HEK293 (cell line): Measurements from ENCODE around the gene ZKSCAN3.

Source experiments
- CTCF ChIA-PET: fragments of 350-600 bp; formaldehyde crosslinking; extraction: SDS; loops from one replicate; lab custom pipeline; 2021; ENCODE audit warnings: antibody characterized with exemption; lab: Yijun Ruan, JAX
- POLR2A ChIA-PET: fragments of 300-600 bp; formaldehyde crosslinking; extraction: SDS; loops from one replicate; lab custom pipeline; 2020; ENCODE audit warnings: antibody characterized with exemption, inconsistent platforms; lab: Yijun Ruan, JAX
- H3K27ac ChIP-seq: fragments of 200-500 bp; sonication (Bioruptor generic); 2 replicates; pipeline ENCODE4 v1.5.1; 2014; ENCODE audit warnings: low read depth, low read length, control low read depth, inconsistent platforms; ENCODE audit errors: extremely low read depth
- H3K36me3 ChIP-seq, 2 experiments: fragments of 200-500 bp in 1 of 2; sonication (Bioruptor generic) in 1 of 2; 1 replicate in 1 of 2; 2 replicates in 1 of 2; pipeline ENCODE4 v1.5.1; 2014 to 2017; ENCODE audit warnings: inconsistent platforms in 2 of 2, low read length in 2 of 2; ENCODE audit not compliant: control insufficient read depth in 2 of 2, insufficient read depth in 1 of 2
- H3K4me1 ChIP-seq: fragments of 200-500 bp; sonication (Bioruptor generic); 2 replicates; pipeline ENCODE4 v1.5.1; 2014; ENCODE audit warnings: mild to moderate bottlenecking, low read length, inconsistent platforms; ENCODE audit not compliant: control insufficient read depth, insufficient read depth
- H3K4me3 ChIP-seq: 2 replicates; pipeline ENCODE4 v1.5.1; 2011; ENCODE audit warnings: low read depth, mild to moderate bottlenecking, control low read depth, low read length, moderate library complexity
- H3K9me3 ChIP-seq: fragments of 200-500 bp; sonication (Bioruptor generic); 2 replicates; pipeline ENCODE4 v1.5.1; 2014; ENCODE audit warnings: low read depth, low read length, inconsistent platforms; ENCODE audit not compliant: control insufficient read depth, insufficient read depth
- KLF10 ChIP-seq: fragments of 450-650 bp; IDR thresholded peaks from 2 replicates; pipeline ENCODE4 v1.5.1; 2018; ENCODE audit warnings: missing biosample characterization, mild to moderate bottlenecking, missing genetic modification characterization
- MYNN ChIP-seq: fragments of 450-650 bp; formaldehyde crosslinking; IDR thresholded peaks from 2 replicates; pipeline ENCODE4 v1.5.1; 2016; ENCODE audit warnings: missing biosample characterization, missing genetic modification characterization, borderline replicate concordance
- PRDM1 ChIP-seq: fragments of 450-650 bp; formaldehyde crosslinking; IDR thresholded peaks from 2 replicates; pipeline ENCODE4; 2016; ENCODE audit warnings: missing biosample characterization, missing genetic modification characterization
- ZBTB1 ChIP-seq: fragments of 450-650 bp; formaldehyde crosslinking; IDR thresholded peaks from 2 replicates; pipeline ENCODE4 v1.5.1; 2016; ENCODE audit warnings: missing biosample characterization, missing genetic modification characterization
- ZFHX2 ChIP-seq: fragments of 450-650 bp; formaldehyde crosslinking; conservative IDR thresholded peaks from 2 replicates; pipeline ENCODE4 v1.5.1; 2016; ENCODE audit warnings: missing biosample characterization, missing genetic modification characterization
- ZNF121 ChIP-seq: fragments of 450-650 bp; formaldehyde crosslinking; IDR thresholded peaks from 2 replicates; pipeline ENCODE4 v1.5.1; 2016; ENCODE audit warnings: missing biosample characterization, missing genetic modification characterization
- ZNF138 ChIP-seq: fragments of 450-650 bp; formaldehyde crosslinking; IDR thresholded peaks from 2 replicates; pipeline ENCODE4 v1.5.1; 2016; ENCODE audit warnings: missing biosample characterization, missing genetic modification characterization, borderline replicate concordance
- ZNF184 ChIP-seq: fragments of 450-650 bp; IDR thresholded peaks from 2 replicates; pipeline ENCODE4 v1.5.1; 2018; ENCODE audit warnings: missing biosample characterization, mild to moderate bottlenecking, missing genetic modification characterization
- ZNF223 ChIP-seq: fragments of 450-650 bp; formaldehyde crosslinking; IDR thresholded peaks from 2 replicates; pipeline ENCODE4 v1.5.1; 2016; ENCODE audit warnings: missing biosample characterization, missing genetic modification characterization
- ZNF24 ChIP-seq: fragments of 450-650 bp; formaldehyde crosslinking; IDR thresholded peaks from 2 replicates; pipeline ENCODE4 v1.5.1; 2016; ENCODE audit warnings: missing biosample characterization, missing genetic modification characterization
- ZNF248 ChIP-seq: fragments of 450-650 bp; formaldehyde crosslinking; IDR thresholded peaks from 2 replicates; pipeline ENCODE4 v1.5.1; 2017; ENCODE audit warnings: missing biosample characterization, missing genetic modification characterization
- ZNF350 ChIP-seq: fragments of 450-650 bp; formaldehyde crosslinking; IDR thresholded peaks from 2 replicates; pipeline ENCODE4 v1.5.0; 2017; ENCODE audit warnings: missing biosample characterization, mild to moderate bottlenecking, missing genetic modification characterization
- ZNF366 ChIP-seq: fragments of 450-650 bp; formaldehyde crosslinking; conservative IDR thresholded peaks from 2 replicates; pipeline ENCODE4 v1.5.1; 2016; ENCODE audit warnings: missing biosample characterization, missing genetic modification characterization
- ZNF404 ChIP-seq: fragments of 450-650 bp; formaldehyde crosslinking; IDR thresholded peaks from 2 replicates; pipeline ENCODE4 v1.5.1; 2017; ENCODE audit warnings: missing biosample characterization, missing genetic modification characterization
- ZNF433 ChIP-seq: fragments of 450-650 bp; formaldehyde crosslinking; IDR thresholded peaks from 2 replicates; pipeline ENCODE4 v1.5.1; 2016; ENCODE audit warnings: missing biosample characterization, missing genetic modification characterization, low read depth
- ZNF529 ChIP-seq: fragments of 450-650 bp; formaldehyde crosslinking; IDR thresholded peaks from 2 replicates; pipeline ENCODE4 v1.5.1; 2017; ENCODE audit warnings: missing genetic modification characterization, missing biosample characterization; ENCODE audit not compliant: insufficient replicate concordance
- ZNF560 ChIP-seq: fragments of 450-650 bp; formaldehyde crosslinking; IDR thresholded peaks from 2 replicates; pipeline ENCODE4 v1.5.1; 2017; ENCODE audit warnings: missing biosample characterization, missing genetic modification characterization, borderline replicate concordance
- ZNF623 ChIP-seq: fragments of 450-650 bp; formaldehyde crosslinking; IDR thresholded peaks from 2 replicates; pipeline ENCODE4 v1.5.1; 2016; ENCODE audit warnings: missing biosample characterization, missing genetic modification characterization
- TF ChIP-seq, protein P1 (sequence below): fragments of 450-650 bp; formaldehyde crosslinking; IDR thresholded peaks from 2 replicates; pipeline ENCODE4 v1.5.1; 2016; ENCODE audit warnings: missing biosample characterization, missing genetic modification characterization
- TF ChIP-seq, protein P2 (sequence below): fragments of 450-650 bp; formaldehyde crosslinking; IDR thresholded peaks from 2 replicates; pipeline ENCODE4 v1.5.1; 2016; ENCODE audit warnings: missing biosample characterization, missing genetic modification characterization
- TF ChIP-seq, protein P3 (sequence below): fragments of 450-650 bp; formaldehyde crosslinking; IDR thresholded peaks from 2 replicates; pipeline ENCODE4 v1.5.1; 2016; ENCODE audit warnings: missing biosample characterization, missing genetic modification characterization
- TF ChIP-seq, protein P4 (sequence below): fragments of 450-650 bp; IDR thresholded peaks from 2 replicates; pipeline ENCODE4 v1.5.1; 2018; ENCODE audit warnings: missing biosample characterization, missing genetic modification characterization
- TF ChIP-seq, protein P5 (sequence below): fragments of 450-650 bp; formaldehyde crosslinking; IDR thresholded peaks from 2 replicates; pipeline ENCODE4 v1.5.1; 2016; ENCODE audit warnings: missing biosample characterization, missing genetic modification characterization

The ZKSCAN3 gene

DNA sequence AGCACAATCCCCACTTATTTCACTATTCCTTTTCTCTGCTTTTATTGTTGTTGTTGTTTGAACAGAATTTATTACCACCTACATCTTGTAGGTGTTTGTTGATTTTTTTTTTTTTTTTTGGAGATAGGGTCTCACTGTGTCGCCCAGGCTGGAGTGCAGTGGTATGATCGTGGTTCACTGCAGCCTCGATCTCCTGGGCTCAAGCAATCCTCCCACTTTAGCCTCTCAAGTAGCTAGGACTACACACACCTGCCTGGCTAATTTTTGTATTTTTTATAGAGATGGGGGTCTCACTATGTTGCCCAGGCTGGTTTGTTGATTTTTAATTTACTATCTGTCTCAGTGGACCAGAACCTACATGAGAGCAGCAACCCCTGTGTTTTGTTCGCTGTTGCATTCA, 46.2 kb downstream of the ZKSCAN3 start:
- Histone ChIP-seq H3K4me3 (no peak overlapping the region), H3K27ac (no peak overlapping the region), H3K9me3 (no peaks in the 10 kb centered on the region), H3K4me1 (0 out of 2 replicates have a peak, but pooled peaks cover 4% of the 10 kb centered on the region), H3K36me3 (peaks cover 48 to 70% of the 10 kb centered on the region in 2 experiments)
- no peak for TF ChIP-seq ZNF350 (tag by site-specific recombination)
- peak; percentile 96 for TF ChIP-seq ZNF121 (tag by site-specific recombination)
- ChIA-PET POLR2A (interaction anchor here (0.7 to 1.2 kb wide), 2 partner anchors 10 to 194 kb away, joined by 3 to 4 read pairs; no protein-coding TSS in a partner anchor), CTCF (interaction anchor here (1.0 kb wide), 1 partner anchor 40 kb away, joined by 6 read pairs; no protein-coding TSS in a partner anchor)

DNA sequence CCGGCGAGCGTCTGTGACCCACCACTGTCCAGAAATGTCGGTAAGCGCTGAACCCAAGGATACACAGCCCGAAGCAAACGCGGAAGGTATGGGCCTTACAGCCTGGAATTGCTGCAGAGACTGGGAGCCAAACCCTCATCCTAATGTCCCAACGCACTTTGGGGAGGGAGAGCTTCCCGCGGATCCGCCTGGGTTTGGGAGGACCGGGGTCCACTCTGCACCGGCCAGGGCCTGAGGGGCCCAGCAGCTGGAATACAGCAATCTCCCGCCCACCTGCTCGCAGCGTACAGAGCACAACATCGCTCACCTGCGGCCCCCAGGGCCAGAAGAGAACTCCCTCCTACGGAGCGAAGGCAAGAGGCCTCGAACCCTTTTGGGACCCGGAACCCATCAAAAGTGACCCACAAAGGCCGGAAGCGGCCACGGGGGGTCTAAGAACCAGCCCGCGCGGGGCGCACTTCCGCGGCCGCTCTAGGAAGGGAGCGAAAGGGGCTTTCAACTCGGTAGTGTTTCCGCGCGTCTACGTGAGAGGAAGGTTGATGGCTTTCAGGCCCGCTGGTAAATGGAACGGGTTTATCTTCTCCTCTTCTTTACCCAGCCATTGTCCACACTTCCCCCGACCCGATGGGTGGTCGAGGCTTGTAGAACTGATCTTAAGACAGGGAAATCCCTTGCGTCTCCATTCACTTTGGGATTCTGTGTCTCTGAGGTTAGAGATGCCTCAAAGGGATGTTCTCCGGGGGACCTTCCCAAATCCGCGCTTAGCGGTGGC, 49.8 kb downstream of the ZKSCAN3 start, which contains the start of gene ZSCAN12:
TSS of gene ZSCAN12 (minus strand) at position 398 of the 772 bp plus-strand sequence. CDS start 1,342 bp downstream, outside the sequence.
- Histone ChIP-seq H3K4me1 (0 out of 2 replicates have a peak, but pooled peaks cover 4% of the 10 kb centered on the region), H3K27ac (peak within 1 kb of the TSS; percentile 75), H3K4me3 (peak within 1 kb of the TSS; percentile 72), H3K36me3 (peaks cover 18 to 34% of the 10 kb centered on the region in 2 experiments; a peak in 2 of 3 replicates), H3K9me3 (no peaks in the 10 kb centered on the region)
- ChIA-PET POLR2A (interaction anchor here (0.8 to 2.0 kb wide), 5 partner anchors 10 to 590 kb away, joined by 3 to 7 read pairs (median 4); partner anchors contain the start of genes ZSCAN16 and ZSCAN23), CTCF (interaction anchor here (0.5 to 1.1 kb wide), 4 partner anchors 19 to 312 kb away, joined by 3 to 6 read pairs (median 4); no protein-coding TSS in a partner anchor)
- TF ChIP-seq, protein P1, sequence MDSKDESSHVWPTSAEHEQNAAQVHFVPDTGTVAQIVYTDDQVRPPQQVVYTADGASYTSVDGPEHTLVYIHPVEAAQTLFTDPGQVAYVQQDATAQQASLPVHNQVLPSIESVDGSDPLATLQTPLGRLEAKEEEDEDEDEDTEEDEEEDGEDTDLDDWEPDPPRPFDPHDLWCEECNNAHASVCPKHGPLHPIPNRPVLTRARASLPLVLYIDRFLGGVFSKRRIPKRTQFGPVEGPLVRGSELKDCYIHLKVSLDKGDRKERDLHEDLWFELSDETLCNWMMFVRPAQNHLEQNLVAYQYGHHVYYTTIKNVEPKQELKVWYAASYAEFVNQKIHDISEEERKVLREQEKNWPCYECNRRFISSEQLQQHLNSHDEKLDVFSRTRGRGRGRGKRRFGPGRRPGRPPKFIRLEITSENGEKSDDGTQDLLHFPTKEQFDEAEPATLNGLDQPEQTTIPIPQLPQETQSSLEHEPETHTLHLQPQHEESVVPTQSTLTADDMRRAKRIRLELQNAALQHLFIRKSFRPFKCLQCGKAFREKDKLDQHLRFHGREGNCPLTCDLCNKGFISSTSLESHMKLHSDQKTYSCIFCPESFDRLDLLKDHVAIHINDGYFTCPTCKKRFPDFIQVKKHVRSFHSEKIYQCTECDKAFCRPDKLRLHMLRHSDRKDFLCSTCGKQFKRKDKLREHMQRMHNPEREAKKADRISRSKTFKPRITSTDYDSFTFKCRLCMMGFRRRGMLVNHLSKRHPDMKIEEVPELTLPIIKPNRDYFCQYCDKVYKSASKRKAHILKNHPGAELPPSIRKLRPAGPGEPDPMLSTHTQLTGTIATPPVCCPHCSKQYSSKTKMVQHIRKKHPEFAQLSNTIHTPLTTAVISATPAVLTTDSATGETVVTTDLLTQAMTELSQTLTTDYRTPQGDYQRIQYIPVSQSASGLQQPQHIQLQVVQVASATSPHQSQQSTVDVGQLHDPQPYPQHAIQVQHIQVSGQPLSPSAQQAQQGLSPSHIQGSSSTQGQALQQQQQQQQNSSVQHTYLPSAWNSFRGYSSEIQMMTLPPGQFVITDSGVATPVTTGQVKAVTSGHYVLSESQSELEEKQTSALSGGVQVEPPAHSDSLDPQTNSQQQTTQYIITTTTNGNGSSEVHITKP = peak; percentile 58; the same call in 1 of the 2 replicates
- TF ChIP-seq ZNF138 (tag by site-specific recombination) (no peak), ZBTB1 (tag by site-specific recombination) (no peak), ZNF529 (tag by site-specific recombination) (no peak), ZNF560 (tag by site-specific recombination) (no peak), ZNF184 (tag by site-specific recombination) (peak; percentile 47; the same call in 1 of the 2 replicates), ZFHX2 (tag by site-specific recombination) (peak; percentile 55), ZNF366 (peak; percentile 32; the same call in 1 of the 2 replicates), MYNN (tag by site-specific recombination) (no peak), ZNF24 (tag by site-specific recombination) (peak; percentile 82), ZNF623 (tag by site-specific recombination) (0 out of 2 replicates have a peak, but pooled peaks have one; percentile 6), ZNF433 (tag by site-specific recombination) (no peak), PRDM1 (peak; percentile 62), ZNF248 (tag by site-specific recombination) (no peak), ZNF404 (tag by site-specific recombination) (no peak), KLF10 (tag by site-specific recombination) (peak; percentile 59; the same call in 1 of the 2 replicates), ZNF223 (tag by site-specific recombination) (no peak)
- TF ChIP-seq, protein P2, sequence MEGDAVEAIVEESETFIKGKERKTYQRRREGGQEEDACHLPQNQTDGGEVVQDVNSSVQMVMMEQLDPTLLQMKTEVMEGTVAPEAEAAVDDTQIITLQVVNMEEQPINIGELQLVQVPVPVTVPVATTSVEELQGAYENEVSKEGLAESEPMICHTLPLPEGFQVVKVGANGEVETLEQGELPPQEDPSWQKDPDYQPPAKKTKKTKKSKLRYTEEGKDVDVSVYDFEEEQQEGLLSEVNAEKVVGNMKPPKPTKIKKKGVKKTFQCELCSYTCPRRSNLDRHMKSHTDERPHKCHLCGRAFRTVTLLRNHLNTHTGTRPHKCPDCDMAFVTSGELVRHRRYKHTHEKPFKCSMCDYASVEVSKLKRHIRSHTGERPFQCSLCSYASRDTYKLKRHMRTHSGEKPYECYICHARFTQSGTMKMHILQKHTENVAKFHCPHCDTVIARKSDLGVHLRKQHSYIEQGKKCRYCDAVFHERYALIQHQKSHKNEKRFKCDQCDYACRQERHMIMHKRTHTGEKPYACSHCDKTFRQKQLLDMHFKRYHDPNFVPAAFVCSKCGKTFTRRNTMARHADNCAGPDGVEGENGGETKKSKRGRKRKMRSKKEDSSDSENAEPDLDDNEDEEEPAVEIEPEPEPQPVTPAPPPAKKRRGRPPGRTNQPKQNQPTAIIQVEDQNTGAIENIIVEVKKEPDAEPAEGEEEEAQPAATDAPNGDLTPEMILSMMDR (tag by site-specific recombination) = peak; percentile 94; the same call in 1 of the 2 replicates
- TF ChIP-seq, protein P3, sequence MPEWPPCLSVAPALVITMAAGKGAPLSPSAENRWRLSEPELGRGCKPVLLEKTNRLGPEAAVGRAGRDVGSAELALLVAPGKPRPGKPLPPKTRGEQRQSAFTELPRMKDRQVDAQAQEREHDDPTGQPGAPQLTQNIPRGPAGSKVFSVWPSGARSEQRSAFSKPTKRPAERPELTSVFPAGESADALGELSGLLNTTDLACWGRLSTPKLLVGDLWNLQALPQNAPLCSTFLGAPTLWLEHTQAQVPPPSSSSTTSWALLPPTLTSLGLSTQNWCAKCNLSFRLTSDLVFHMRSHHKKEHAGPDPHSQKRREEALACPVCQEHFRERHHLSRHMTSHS (tag by site-specific recombination) = no peak
- TF ChIP-seq, protein P4, sequence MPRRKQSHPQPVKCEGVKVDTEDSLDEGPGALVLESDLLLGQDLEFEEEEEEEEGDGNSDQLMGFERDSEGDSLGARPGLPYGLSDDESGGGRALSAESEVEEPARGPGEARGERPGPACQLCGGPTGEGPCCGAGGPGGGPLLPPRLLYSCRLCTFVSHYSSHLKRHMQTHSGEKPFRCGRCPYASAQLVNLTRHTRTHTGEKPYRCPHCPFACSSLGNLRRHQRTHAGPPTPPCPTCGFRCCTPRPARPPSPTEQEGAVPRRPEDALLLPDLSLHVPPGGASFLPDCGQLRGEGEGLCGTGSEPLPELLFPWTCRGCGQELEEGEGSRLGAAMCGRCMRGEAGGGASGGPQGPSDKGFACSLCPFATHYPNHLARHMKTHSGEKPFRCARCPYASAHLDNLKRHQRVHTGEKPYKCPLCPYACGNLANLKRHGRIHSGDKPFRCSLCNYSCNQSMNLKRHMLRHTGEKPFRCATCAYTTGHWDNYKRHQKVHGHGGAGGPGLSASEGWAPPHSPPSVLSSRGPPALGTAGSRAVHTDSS (tag by site-specific recombination) = peak; percentile 51
- TF ChIP-seq, protein P5, sequence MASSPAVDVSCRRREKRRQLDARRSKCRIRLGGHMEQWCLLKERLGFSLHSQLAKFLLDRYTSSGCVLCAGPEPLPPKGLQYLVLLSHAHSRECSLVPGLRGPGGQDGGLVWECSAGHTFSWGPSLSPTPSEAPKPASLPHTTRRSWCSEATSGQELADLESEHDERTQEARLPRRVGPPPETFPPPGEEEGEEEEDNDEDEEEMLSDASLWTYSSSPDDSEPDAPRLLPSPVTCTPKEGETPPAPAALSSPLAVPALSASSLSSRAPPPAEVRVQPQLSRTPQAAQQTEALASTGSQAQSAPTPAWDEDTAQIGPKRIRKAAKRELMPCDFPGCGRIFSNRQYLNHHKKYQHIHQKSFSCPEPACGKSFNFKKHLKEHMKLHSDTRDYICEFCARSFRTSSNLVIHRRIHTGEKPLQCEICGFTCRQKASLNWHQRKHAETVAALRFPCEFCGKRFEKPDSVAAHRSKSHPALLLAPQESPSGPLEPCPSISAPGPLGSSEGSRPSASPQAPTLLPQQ = peak; percentile 79
